ENCODE data around the gene CASP7.
A peak's percentile ranks its signal among the peaks of the same experiment; 100 is the strongest.

CASP7 gene

DNA sequence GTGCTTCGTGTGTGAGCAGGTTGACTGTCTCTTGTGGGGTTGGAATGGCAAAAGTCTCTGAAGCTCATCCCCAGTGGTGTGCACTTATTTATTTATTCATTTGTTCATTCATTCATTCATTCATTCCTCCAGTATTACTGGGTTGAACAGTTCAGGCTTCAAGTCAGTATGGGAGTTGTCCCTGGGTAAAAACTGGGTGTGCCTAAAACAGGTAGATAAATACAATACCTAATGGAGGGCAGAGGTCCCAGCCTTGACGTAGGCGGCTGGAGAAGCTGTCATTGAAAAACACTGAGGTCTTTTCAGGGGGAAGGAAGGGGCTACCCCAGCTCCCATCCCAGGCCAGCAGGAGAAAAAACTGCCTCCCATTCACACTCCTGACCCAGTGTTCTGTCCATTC lies 11.0 kb downstream of the CASP7 start:
- TF ChIP-seq CTCF (IDR thresholded peaks at IDR 0.05), result no peak

GRCh38 chr10:113691381-113691780 lies 11.7 kb downstream of the CASP7 start:
- no peak for TF ChIP-seq CTCF (IDR thresholded peaks at IDR 0.05)

GRCh38 chr10:113692271-113692670 lies 12.6 kb downstream of the CASP7 start:
- TF ChIP-seq CTCF (IDR thresholded peaks at IDR 0.05), result no peak

DNA sequence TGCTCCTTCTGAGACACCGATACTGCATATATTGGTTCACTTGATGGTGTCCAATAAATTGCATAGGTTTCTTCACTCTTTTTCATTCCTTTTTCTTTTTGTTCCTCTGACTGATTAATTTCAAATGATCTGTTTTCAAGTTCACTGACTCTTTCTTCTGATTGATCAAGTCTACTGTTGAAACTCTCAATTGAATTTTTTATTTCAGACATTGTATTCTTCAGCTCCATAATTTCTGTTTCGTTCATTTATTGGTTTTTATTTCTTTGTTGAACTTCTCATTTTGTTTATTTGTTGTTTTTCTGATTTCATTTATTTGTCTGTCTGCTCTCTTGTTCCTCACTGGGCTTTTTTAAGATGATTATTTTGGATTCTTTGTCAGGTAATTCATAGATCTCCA lies 13.6 kb downstream of the CASP7 start:
- no peak for TF ChIP-seq CTCF (IDR thresholded peaks at IDR 0.05)

DNA sequence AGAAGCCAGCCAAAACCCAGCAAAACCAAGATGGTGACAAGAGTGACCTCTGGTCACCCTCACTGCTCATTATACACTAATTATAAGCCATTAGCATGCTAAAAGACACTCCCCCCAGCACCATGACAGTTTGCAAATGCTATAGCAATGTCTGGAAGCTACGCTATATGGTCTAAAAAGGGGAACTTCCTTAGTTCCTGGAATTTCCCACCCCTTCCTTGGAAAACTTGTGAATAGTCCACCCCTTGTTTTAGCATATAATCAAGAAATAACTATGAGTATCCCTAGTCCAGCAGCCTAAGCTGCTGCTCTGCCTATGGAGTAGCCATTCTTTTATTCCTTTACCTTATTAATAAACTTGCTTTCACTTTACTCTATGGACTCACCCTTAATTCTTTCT lies 16.0 kb downstream of the CASP7 start:
- TF ChIP-seq CTCF (IDR thresholded peaks at IDR 0.05), result no peak

DNA sequence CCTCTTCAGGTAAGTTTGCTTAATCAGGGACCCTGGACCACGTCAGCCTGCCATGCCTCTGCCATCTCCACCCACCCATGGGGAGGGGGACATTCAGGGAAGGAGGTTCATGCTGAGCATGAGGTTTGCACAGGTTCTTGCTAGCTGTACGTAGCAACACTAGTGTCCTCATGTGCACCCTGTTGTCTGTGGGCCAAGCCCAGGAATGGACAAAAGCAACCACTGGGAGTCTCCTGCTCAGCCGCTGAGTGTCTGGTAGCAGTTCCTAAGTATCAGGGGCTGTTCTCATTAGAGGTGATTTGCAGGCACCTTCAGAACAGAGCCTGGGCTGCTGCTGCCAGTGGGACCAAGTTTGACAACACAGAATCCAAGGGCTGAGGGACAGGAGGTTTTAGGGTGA lies 17.9 kb downstream of the CASP7 start:
- no peak for TF ChIP-seq CTCF (IDR thresholded peaks at IDR 0.05)

GRCh38 chr10:113704637-113705343 lies 25.1 kb downstream of the CASP7 start:
- peak; percentile 76 for TF ChIP-seq CTCF (IDR thresholded peaks at IDR 0.05)

DNA sequence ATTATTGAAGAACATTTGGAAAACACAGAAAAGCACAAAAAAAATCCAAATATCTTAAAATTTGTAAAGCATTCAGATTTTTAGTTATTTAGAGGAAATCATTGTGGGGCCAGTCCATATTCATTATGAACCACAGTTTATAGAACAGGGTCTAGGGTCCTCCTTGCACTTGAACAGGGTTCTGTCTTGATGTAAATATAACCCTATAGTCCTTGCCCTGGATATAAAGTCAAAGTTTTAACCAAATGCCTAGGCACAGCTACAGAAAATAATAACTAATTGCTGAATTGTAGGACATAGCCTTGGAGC lies 25.6 kb downstream of the CASP7 start:
- TF ChIP-seq CTCF (IDR thresholded peaks at IDR 0.05), result no peak
